Kasumi-1 (cell line): ENCODE measurements around the gene COQ5.

Experiments used
- DNase-seq, 2 experiments: peaks; one replicate each; lab custom pipeline; 2025; lab: John Stamatoyannopoulos, UW

The COQ5 gene

DNA sequence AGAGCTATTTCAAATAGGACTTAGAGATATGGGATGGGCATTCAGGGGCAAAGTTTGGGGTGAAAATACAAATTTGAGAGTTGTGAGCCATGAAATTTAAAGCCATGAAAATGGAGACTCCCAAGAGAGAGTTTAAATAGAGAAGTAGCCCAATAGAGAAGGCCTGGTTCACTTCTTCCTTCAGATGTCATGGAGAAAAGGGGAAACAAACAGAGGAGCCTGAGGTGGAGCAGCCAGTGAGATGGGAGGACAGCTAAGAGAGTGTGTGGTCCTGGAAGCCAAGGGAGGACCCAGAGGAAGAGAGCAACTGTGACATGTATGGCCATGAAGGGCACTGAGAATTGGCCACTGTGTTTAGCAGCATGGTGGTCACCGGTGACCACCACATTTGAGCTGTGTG is 45.3 kb downstream of the COQ5 start:
- DNase-seq = peak; percentile 60 to 70

DNA sequence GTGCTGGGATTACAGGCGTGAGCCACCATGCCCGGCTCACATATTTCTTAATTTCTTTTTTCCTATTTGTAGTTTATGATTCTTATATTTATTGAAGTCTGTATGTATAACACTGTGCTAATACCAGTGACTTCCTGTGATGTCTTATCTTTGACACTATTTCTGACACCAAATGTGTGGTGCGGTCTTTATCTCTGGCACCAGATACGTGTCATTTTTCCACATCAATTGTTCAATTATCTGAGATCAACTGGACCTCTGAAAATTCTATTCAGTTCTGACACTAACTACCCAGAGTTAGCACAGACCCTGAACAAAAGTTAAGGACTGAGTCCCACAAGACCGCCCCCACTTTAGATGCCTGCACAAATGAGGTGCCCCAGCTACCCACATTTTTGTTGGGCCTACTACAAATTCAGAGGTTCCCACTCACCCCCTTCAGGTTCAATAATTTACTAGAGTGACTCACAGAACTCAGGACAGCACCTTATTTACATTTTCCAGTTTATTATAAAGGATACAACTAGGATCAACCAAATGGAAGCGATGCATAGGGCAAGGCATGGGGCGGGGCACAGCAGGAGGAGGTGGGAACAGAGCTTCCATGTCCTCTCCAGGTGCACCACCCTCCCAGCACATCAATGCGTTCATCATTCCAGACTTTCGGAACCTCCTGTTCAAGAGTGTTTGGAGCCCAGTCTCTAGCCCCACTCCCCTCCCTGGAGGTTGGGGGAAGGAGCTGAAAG is 47.8 kb downstream of the COQ5 start:
- no peak for DNase-seq

DNA sequence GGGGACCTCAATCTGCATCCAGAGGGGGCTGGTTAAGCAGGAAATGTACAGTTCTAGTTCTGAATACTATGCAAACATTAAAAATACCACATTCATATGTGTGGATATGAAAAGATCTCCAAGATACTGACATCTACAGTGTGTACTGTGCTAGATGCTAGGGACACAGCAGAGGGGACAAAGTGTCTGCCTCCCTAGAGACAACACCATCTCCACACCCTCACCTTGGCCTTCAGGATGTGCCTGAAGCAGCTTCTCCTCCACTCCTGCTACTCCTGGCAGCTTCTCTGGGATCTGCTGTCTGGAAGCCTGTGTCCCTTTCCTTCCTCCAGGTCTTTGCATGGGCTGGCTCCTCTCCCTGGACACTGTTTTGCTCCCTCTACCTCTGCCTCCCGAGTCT is 48.7 kb downstream of the COQ5 start:
- no peak for DNase-seq

DNA sequence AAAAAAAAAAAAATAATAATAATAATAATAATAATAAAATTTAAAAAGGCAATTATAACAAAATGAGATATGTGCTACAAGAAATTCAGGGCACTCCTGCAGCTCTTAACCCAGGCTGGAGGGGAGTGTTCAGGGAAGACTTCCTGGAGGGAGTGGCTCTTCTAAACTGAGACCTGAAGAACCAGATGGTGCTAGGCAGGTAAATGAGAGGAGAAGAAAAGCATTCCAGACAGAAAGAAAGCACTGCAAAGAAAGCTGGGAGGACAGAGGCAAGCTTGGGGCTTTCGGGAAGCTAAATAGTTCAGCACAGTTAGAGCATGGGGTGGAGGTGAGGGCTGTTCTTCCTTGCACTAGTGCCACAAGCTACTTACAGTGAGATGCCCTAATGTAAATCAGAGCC is 49.5 kb downstream of the COQ5 start:
- no peak for DNase-seq

DNA sequence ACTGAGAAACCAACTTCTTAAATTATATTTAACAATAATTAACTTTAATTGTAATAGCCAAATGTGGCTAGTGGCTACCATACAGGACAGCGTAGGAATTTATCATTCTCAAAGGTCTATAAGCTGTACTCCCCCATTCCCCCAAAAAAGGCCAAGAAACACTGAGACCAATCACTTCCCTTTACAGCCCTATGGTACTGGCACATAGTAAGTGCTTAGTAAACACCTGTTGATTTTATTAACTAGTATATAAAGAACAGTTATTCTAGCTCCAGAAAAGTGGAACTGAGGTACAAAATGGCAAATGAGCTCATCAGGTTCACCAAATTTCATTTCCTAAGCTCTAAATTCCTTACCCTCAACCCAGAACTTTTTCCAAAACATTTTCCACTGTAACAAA is 53.3 kb downstream of the COQ5 start:
- no peak for DNase-seq

DNA sequence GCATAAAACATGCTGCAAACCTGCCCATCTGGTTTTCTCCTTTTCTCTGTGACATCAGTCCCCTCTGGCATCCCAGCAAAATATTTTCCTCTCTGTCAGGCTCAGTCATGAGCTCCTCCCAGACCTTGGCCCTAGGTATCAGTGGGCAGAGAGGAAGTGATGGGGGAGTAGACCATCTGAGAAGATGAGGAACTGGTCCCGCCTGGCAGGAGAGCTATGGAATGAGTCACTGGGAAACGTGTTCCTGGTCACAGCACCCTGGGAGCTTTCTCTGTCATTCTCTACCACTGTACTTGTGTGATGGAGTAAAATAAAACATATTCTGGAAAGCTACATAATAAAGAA is 54.4 kb downstream of the COQ5 start:
- DNase-seq = peak; percentile 89 to 91

DNA sequence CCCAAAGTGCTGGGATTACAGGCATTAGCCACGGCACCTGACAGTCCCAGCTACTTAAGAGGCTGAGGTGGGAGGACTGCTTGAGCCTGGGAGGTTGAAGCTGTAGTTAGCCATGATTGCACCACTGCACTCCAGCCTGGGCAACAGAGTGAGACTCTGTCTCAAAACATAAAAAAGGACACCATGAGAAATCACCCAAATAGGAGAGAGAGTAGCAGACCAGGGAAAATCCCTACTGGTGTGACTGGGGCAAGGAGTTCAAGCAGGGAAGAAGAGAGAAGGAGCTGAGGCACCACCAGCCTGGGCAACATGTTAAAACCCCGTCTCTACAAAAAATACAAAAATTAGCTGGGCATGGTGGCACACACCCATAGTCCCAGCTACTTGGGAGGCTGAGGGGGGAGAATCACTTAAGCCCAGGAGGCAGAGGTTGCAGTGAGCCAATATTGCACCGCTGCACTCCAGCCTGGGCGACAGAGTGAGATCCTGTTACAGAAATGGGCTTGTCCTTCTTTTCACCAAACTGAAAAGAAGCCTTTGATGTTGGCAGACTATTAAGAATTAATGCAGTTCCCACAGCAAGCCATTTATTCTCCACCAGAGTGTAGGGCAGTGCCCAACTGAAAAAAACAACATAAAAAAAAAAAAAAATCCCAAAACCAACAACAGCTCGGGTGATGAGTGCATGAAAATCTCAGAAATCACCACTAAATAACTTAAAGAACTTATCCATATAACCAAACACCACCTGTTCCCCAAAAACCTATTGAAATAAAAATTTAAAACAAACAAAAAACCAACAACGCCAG is 54.9 kb downstream of the COQ5 start:
- DNase-seq = no peak

DNA sequence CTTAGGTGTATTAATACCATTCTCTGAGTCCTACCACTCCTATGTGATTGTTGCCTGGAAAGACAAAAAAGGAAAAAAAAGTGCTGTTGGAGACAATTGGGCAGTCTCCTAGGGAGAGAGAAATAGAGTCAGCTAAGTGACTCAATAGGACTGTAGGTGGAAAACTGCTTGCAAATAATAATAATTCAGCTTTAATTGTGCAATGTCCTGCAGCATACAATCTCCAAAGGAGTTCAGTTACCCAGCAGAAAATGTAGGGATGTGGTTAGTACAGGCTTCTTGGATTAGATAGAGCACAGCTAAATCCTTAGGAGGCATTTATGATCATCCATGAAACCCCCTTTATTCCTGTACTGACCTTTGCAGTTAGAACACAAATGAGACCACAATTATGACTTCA is 56.4 kb downstream of the COQ5 start:
- no peak for DNase-seq

DNA sequence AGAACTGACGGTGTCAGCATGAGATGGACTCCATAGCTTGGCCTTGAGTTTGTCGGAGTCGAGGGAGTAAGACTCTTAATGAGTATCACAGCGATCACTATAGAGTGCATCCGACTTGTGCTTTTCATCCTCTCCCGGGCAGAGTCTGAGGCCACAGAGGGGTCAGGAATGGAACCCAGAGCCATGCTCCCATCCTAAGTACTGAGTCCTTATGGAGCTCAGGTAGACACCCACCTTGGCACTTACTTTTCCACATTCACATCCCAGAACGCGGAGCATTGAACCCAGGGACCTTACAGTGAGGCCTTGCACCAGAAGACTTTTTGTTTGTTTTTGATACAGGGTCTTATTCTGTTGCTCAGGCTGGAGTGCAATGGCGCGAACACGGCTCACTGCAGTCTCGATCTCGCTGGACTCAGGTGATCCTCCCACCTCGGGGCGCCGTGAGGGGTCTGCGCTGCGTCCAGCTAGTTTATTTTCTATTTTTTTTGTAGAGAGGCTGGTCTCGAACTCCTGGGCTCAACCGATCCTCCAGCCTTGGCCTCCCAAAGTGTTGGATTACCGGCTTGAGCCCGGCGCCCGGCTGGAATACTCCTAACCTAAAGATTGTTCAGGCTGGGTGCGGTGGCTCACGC is 58.7 kb downstream of the COQ5 start:
- DNase-seq = peak; percentile 16 to 19

DNA sequence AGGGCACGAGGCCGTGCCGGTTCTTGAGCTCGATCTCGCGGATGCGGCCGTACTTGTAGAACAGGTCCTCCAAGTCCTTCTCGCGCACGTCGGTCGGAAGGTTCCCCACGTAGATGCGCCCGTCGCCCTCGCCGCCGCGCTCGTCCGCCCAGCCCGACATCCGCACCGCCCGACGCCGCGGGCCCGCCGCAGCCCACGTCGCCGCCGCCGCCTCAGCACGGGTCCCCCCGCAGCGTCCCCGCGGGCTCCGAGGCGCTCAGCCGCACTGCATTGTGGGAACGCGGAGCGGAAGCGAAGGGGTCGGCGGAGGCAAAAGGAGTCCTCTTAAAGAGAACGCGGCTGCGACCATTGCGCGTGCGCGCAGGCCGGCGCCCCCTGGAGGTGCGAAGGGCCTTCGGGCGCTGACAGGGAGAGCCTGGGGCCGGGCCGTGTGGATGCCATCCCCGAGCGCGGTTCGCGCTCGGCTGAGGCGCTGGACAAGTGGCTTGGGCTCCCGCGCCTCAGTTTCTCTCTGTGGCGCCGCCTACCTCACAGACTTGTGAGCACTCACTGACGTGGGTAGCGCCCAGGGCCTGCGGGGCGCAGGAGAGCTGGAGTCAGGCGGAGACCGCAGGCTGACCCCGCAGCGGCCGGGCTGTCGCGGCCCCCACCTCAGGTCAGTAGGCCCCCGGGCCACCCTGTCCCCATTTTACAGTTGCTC is 59.4 kb downstream of the COQ5 start, which contains the start of gene SRSF9:
TSS of gene SRSF9 (minus strand) at position 299 of the 700 bp plus-strand sequence. CDS start at position 160, 139 bp downstream.
- peak; percentile 90 to 91 for DNase-seq

DNA sequence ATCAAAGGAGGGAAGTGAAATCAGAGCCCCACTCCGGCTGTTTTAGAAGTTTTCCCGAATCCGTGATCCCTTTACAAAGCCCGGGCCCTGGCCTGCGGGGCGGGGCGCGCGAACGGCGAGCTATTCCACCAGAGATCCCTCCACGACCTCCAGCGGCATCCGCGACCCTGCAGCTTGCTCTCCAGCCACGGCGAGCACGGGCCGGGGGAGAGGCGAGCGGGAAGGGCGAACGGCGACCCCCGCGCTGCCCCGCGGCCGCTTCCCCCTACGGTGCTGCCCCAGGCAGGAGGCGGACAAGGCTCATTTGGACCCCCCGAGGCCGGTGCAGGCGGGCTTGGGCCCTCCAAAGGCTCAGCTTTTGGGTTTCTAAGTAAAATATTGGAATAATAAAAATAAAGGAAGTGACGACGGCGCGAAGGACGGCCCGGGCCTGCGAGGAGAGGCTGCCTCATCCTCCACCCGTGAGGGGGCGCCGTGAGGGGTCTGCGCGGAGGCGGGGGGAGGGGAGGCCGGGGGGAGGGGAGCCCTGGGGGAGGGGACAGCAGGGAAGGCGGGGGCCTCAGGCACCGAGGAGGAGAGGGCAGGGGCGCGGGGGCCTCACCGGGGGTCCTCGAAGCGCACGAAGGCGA is 60.0 kb downstream of the COQ5 start:
- peak in 1 of 2 experiments; percentile 36 for DNase-seq

DNA sequence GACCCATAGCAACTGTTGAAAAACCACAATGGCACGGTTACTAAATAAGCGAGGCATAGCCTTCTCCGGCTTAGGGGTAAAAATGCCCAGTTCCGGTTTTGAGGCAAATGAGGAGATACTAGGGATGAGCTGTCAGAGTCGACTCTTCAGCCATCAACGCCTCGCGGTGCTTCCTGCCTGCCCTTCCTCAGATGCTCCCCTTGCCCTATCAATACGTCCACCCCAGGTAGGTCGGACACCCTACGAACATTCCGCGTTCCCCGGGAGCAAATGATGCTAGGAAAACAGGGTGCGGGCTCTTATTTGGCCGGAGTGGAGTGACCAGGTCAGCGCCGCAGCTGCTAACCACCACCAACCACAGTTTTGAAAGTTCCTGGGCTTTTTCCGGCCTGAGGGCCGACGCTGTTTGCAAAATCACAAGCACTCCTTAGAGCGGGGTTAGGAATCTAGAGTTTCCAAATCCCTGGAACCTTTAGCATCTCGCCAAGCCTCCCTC is 60.6 kb downstream of the COQ5 start:
- peak; percentile 44 to 49 for DNase-seq

DNA sequence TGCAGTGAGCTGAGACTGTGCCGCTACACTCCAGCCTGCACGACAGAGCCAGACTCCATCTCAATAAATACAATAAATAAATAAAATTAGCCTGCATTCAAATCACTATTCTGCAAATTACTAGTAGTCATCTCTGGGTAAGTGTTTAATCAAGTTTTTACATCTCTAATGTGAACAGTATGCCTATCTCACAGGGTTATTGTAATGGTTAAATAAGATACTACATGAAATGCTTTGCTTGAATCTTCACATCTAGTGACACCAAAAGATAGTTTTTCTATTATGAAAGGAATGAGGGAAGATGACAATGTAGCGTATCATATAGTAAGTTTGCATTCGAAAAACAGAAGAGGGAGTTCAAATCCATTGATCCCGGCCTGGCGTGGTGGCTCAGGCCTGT is 61.5 kb downstream of the COQ5 start:
- no peak for DNase-seq

DNA sequence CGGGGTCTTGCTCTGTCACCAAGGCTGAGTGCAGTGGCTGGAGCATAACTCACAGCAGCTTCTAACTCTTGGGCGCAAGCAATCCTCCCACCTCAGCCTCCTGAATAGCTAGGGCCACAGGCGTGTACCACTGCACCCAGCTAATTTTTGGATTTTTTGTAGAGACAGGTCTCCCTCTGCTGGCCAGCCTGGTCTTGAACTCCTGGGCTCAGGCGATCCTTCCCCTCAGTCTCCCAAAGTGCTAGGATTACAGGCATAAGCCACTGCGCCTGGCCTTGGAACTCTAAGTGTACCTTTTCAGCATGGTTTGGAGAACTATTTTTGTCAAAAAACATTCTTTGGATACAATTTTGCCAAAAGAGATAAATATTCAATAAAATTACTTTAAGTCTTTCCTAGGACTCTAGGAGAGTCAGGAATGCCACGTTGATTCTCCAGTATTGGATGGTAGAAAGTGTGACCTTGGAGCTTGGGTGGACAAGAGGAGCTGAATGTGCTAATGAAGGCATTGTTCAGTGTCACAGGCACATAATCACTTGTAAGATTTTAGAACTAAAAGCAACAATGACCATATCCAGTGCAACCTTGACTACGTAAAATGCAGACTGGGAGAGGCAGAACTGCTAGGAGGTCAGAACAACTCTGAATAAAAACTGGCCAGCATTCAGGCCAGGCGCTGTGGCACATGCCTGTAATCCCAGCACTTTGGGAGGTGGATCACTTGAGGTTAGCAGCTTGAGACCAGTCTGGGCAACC is 62.2 kb downstream of the COQ5 start:
- DNase-seq = peak; percentile 68 to 73

DNA sequence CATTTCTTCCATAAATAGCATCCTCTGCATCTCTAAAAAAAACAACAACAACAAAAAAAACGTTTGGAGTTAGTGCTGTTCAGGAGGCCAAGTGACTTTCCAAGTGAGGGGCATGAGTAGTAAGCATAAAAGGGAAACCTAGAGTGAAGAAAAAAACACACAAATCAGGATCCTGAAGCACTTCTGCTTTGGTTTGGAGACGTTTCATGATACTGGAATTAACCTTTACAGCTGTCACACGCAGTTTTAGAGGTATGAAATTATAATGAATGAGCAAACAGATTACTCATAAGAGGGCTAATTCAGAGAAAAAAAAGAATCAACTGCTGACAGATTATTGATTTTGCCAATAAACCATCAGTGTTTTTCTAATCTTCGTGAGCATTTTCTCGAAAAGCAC is 63.2 kb downstream of the COQ5 start:
- DNase-seq = no peak

DNA sequence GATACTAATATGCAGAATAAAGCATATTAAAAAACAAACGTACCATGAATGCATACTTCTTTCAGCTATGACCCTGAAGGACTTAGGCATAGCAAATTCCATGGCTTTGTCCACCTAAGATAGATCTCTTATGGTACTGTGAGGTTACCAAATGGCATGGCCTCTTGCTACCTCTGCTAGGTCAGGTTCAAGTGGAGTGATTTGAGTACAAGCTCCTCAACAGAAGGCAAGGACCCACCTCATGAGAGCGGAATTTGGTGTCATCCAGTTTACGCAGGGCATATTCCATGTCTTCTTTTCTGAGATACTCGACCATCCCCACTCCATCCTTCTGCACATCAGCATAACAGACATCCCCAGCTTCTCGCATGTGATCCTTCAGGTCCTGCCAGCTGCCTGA is 65.2 kb downstream of the COQ5 start:
- DNase-seq = no peak

DNA sequence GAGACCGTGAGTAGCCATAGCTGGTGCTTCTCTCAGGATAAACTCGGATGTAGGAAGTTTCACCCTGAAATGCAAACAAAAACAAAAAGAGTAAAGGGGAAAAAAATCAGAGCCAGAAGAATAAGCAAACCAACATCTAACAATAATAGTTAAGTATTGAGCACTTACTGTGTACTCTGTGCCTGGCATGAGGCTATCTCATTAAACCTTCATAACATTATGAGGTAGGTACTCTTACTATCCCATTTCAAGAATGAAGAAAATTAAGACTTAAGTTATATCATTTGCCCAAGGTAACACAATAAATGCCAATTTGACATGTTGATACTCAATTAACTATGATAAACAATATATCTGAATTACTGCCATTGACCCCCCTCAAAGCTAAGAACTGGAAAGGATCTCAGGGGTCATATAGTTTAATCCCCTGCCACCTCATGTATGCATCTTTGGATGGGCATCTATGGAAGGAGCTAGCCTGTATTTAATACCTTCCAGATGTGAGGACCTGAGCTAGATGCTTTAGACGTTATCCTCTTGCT is 66.8 kb downstream of the COQ5 start:
- DNase-seq = no peak

DNA sequence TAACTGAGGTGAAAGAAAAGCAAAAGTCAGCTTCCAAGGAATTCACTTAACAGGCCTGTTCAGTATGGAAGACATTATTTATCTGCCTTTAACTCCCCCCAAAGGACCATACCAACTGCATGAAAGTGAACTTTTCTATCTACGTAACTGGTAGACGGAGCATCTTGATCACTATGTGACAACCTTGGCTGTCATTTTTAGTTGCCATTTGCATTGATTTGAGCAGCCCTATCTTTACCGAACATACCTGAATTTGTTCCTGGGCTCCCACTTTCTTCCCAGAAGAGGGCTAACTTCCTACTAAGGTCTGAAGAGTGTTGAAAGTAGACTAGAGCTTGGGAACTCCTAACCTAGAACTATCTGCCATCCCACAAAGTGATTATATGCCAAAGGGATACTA is 68.8 kb downstream of the COQ5 start:
- no peak for DNase-seq

DNA sequence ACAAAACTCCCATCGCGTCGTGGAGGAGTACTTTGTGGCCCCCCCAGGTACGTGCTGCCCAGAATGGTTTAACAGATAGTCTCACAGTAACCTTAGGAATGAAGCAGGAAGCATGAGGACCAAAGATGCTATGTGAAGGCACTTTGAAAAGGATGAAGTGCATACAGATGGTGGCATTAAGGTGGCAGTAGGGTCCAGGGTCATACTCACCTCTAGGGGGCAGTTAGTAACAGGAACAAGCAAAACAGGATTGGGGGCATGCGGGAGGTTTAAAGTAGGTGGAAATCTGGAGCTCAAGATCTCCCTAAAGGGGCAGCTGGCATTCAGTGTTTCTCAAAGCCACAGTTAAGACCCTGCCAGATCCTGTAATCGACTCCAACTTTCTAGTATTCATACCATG is 71.8 kb downstream of the COQ5 start:
- DNase-seq = peak; percentile 55 to 61

DNA sequence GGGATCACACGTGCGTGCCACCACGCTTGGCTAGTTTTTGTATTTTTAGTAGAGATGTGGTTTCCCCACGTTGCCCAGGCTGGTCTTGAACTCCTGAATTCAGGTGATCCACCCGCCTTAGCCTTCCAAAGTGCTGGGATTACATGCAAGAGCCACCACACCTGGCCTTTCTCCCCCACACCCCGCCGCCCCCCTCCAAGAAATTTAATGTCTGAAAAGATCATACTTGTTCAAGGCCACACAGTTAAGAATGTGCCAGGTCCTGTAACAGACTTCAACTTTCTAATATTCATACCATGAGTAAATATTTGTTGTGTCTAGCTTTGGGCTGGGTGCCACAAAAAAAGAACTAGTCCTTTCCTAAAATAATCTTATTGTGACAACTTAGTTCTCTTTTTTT is 73.7 kb downstream of the COQ5 start:
- DNase-seq = no peak

DNA sequence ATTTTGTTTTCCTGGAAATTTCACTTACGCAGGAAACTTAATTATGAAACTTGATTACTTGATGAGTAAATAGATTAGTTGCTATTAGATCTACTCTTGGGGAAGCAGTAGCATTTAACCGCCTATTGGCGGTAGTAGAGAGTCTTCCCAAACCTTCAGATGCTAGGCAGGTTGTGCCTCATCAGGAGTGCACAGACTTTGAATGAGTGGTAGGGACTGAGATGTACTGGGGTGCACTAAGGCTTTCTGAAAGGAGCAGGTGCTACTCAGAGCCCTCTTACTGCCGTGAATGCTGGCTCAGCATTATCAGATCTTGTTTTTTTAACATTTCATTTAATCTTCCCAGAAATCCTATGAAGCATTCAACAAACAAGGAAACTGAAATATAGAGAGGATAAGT is 75.0 kb downstream of the COQ5 start:
- peak; percentile 77 to 80 for DNase-seq
